Heart left ventricle (tissue), 16 donors: Measurements from ENCODE around the gene CIAO3. TPM values are rescaled to one million over a fixed set of nuclear protein-coding genes. Genes with fewer than 3 reads are reported as not detected.
A peak's percentile ranks its signal among the peaks of the same experiment; 100 is the strongest.

Experiments used
- ATAC-seq, 4 donors: fragments of 200-7000 bp; cut with Tn5 transposase; one replicate each; pipeline ENCODE4 v1.9.1; 2020 to 2022; ENCODE audit warnings: moderate library complexity in 4 of 4, mild to moderate bottlenecking in 3 of 4, moderate number of reproducible peaks in 1 of 4
- DNase-seq, 5 donors: peaks; one replicate each; pipeline ENCODE4 v3.0.0-alpha.2; 2020
- H3K27ac ChIP-seq, 12 donors: fragments of 200-600 bp; sonication (generic) in 4 of 12; one replicate each; pipeline versions ENCODE4 v1.5.0 to v1.8.0; 2016 to 2022; ENCODE audit warnings: mild to moderate bottlenecking in 2 of 12
- H3K27me3 ChIP-seq, 9 donors: fragments of 200-600 bp; sonication (generic) in 2 of 9; one replicate each; pipeline versions ENCODE4 v1.5.1 to v1.8.0; 2016 to 2022; ENCODE audit warnings: mild to moderate bottlenecking in 3 of 9
- H3K36me3 ChIP-seq, 9 donors: fragments of 200-600 bp; sonication (generic) in 2 of 9; one replicate each; pipeline versions ENCODE4 v1.5.0 to v1.8.0; 2018 to 2022; ENCODE audit warnings: mild to moderate bottlenecking in 2 of 9
- H3K4me1 ChIP-seq, 12 donors: fragments of 200-600 bp; sonication (generic) in 4 of 12; one replicate each; pipeline versions ENCODE4 v1.5.0 to v1.8.0; 2016 to 2022; ENCODE audit warnings: mild to moderate bottlenecking in 3 of 12
- H3K4me3 ChIP-seq, 12 donors: fragments of 200-600 bp; sonication (generic) in 4 of 12; one replicate each; pipeline versions ENCODE4 v1.5.0 to v1.8.0; 2017 to 2022; ENCODE audit warnings: mild to moderate bottlenecking in 9 of 12, moderate library complexity in 4 of 12
- H3K9me3 ChIP-seq, 12 donors: fragments of 200-600 bp; sonication (generic) in 4 of 12; one replicate each; pipeline versions ENCODE4 v1.5.0 to v1.8.0; 2016 to 2022; ENCODE audit warnings: mild to moderate bottlenecking in 1 of 12
- POLR2A ChIP-seq, 2 donors: fragments of 450-650 bp; IDR thresholded peaks; one replicate each; pipeline ENCODE4 v1.6.1; 2017; ENCODE audit warnings: antibody characterized with exemption in 2 of 2, mild to moderate bottlenecking in 2 of 2, moderate library complexity in 2 of 2
- WGBS, 4 donors: extraction: QIAGEN DNeasy Blood & Tissue Kit in 2 of 4; methylation state at CpG; one replicate each; pipeline versions ENCODE4 v1.1.5 to v1.1.7; 2013 to 2018; 5-methylcytosine and 5-hydroxymethylcytosine counted together
- intact Hi-C, 10 donors: fragments of 100-400 bp; cut with DNase I; formaldehyde crosslinking; loops; one replicate each; pipeline versions ENCODE4 v1.11.1 to v1.14.2; 2022
- long read RNA-seq, 3 donors: library from polyadenylated mRNA; unstranded; transcript quantifications; one replicate each; pipeline ENCODE4 v2.0.0, GENCODE V29; 2020 to 2021
- polyA plus RNA-seq, 2 donors: library from polyadenylated mRNA; stranded (reverse); fragments of 200-250 nt; gene quantifications; one replicate each; pipeline ENCODE4 v1.2.3, GENCODE V29; 2013
- total RNA-seq, 9 donors: library from RNA; depleted of rRNA in 2 of 9; stranded (reverse); fragments of >200 nt in 2 of 9; fragmentation: NEBNext Ultra II Directional in 3 of 9; extraction: Animal tissue kit (Norgen Biotek cat#: 25700) in 3 of 9; gene quantifications; one replicate each; pipeline versions ENCODE4 v1.1.0 to v1.2.4, GENCODE V29; 2016 to 2023
- TF ChIP-seq, protein P1 (sequence below), 12 donors: fragments of 200-600 bp; sonication (generic) in 4 of 12; IDR thresholded peaks; one replicate each; pipeline versions ENCODE4 v1.5.0 to v1.8.0; 2018 to 2022; ENCODE audit warnings: antibody characterized with exemption in 12 of 12, mild to moderate bottlenecking in 5 of 12
- donor health status: ischemic (EF 13 %, LVEDD 7.1; RV severe dilation, severe dysfunction).
- donor health status: healthy with polysubstance abuse.
- donor health status: DM: no; HTN: yes; CAD: no.
- donor health status: DM: no; HTN: no; CAD: no.
- donor health status: ischemic (EF 25% LVEDD 6.9; RV normal size, moderate dysfunction).
- donor health status: ischemic (EF 25% LVEDD 5.7; RV mildly dilated, moderate dysfunction).
- donor health status: healthy.
- donor health status: DM: yes; HTN: yes; CAD: no.
- donor health status: ischemic (EF 35%, LVEDD 5.7; RV mildly dilated, moderate dysfunction).
- donor health status: nonischemic (EF 11% LVEDD 7.7; RV severe dilation, severe dysfunction).
- donor health status: DM: yes; HTN: yes; CAD: no.
- donor health status: PGD.
- donor health status: ischemic (EF 29% LVEDD 5.4; RV normal size, mild dysfunction).
- donor health status: nonischemic (EF 23%, LVEDD 6.1; RV moderate dilation, normal function).

Gene CIAO3
- total RNA-seq (10 to 100 TPM; 21.4 to 33.1 (median 26.8) TPM), polyA plus RNA-seq (10 to 100 TPM; 36.0 to 41.5 TPM)
- long read RNA-seq, donor 1, transcript CIAO3-201 (11 exons, 2,112 nt), result major isoform, 30 of 46 reads
- long read RNA-seq, donor 1, partial matches to known transcripts, result 10 of 46 reads
- long read RNA-seq, donor 1, other reads (novel, unspliced or antisense), result 2 of 46 reads
- long read RNA-seq, donor 2, transcript CIAO3-201 (11 exons, 2,112 nt), result major isoform, 146 of 192 reads
- long read RNA-seq, donor 2, partial matches to known transcripts, result 25 of 192 reads
- long read RNA-seq, donor 2, other reads (novel, unspliced or antisense), result 15 of 192 reads
- long read RNA-seq, donor 3, transcript CIAO3-201 (11 exons, 2,112 nt), result major isoform, 41 of 61 reads
- long read RNA-seq, donor 3, partial matches to known transcripts, result 7 of 61 reads
- long read RNA-seq, donor 3, other reads (novel, unspliced or antisense), result 5 of 61 reads

DNA sequence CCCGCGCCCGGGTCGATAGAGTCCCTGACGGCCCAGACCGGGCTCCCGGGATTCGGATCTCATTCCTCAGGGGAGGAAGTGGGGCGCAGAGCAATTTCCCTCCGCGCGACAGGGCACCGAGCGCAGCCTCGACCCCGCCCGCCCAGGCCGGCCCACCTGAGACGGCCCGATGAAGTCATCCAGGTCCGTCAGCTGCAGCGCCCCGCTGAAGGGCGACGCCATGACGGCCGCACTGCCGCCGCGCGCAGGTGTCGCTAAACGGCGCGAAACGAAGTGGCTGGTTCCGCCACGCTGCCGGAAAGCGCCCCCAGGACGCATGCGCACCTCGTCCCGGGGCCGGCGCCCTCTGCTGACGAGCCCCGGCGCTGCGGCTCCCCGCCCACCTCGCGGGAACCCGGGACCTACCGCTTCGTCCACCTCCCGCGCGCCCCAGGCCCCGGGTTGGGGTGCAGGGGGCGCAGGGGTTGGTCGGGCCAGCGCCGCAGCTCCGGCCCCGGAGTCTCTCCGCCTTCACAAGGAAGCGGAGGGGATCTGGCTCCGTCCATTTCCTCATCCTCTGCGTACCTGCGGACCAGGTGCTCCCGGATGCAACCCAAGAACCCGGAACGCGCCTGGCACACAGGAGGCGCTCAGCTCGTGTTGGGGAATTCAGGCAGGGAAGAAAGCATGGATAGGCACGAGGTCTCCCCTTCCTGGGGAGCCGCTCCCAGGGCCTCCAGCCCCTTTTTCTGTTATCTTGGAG lies at the start of gene CIAO3:
Gene CIAO3, minus strand, starts transcription at position 234 of the 742 bp plus-strand sequence. Its CDS starts 12 bp downstream, at position 222.
- H3K27ac ChIP-seq, result peak within 1 kb of the TSS in 10 of 12 donors; percentile 74 to 90 (median 80)
- peak; percentile 61 to 95 (median 94) for ATAC-seq
- intact Hi-C loops, result loop anchor here in 4 of 10 donors (1.0 to 2.0 kb wide), 3 partner anchors 27 to 30 kb away; no protein-coding TSS in a partner anchor

DNA sequence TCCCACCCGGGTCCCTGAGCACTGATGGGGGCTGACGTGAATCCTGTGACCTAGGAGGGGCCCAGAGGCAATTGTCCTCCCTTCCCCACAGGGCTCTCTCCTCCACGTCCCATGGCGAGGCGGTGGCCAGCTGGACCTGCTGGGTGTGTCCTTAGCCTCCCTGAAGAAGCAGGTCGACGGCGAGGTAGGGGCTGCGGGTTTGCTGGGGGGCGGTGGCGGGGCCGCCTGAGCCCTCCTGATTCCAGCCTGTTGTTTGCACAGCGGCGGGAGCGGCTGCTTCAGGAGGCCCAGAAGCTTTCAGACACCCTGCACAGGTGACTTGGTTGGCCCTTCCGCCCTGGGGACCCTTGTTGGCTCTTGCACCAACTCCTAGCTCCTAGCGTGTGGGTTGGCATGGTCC lies 49.3 kb upstream of the CIAO3 start:
- 91 to 96% (median 94%) methylated on average over 9 to 17 of the region's 17 CpGs for WGBS, 4 donors
- Histone ChIP-seq H3K4me3 (no peak overlapping the region), H3K9me3 (no peaks in the 10 kb centered on the region), H3K27ac (no peak overlapping the region), H3K36me3 (peaks cover 0 to 11% (median 0%) of the 10 kb centered on the region in 9 donors), H3K4me1 (peaks cover 0 to 29% (median 16%) of the 10 kb centered on the region in 12 donors), H3K27me3 (no peaks in the 10 kb centered on the region)
- intact Hi-C loops, result no loop called here
- DNase-seq (no peak), ATAC-seq (no peak)
- TF ChIP-seq POLR2A (IDR thresholded peaks at IDR 0.05), result no peak
- TF ChIP-seq, protein P1, sequence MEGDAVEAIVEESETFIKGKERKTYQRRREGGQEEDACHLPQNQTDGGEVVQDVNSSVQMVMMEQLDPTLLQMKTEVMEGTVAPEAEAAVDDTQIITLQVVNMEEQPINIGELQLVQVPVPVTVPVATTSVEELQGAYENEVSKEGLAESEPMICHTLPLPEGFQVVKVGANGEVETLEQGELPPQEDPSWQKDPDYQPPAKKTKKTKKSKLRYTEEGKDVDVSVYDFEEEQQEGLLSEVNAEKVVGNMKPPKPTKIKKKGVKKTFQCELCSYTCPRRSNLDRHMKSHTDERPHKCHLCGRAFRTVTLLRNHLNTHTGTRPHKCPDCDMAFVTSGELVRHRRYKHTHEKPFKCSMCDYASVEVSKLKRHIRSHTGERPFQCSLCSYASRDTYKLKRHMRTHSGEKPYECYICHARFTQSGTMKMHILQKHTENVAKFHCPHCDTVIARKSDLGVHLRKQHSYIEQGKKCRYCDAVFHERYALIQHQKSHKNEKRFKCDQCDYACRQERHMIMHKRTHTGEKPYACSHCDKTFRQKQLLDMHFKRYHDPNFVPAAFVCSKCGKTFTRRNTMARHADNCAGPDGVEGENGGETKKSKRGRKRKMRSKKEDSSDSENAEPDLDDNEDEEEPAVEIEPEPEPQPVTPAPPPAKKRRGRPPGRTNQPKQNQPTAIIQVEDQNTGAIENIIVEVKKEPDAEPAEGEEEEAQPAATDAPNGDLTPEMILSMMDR (IDR thresholded peaks at IDR 0.05), result no peak

More for the DNA sequence above, at the start of gene CIAO3:
- peak; percentile 89 to 96 (median 92) for DNase-seq
- 0 to 2% (median 1%) methylated on average over 28 to 79 of the region's 79 CpGs for WGBS, 4 donors
- H3K9me3 ChIP-seq, result no peaks in the 10 kb centered on the region
- TF ChIP-seq, protein P1 (IDR thresholded peaks at IDR 0.05), result peak; percentile 90 to 100 (median 95)
- TF ChIP-seq POLR2A (IDR thresholded peaks at IDR 0.05), result peak; percentile 10 to 75
- peaks cover 0 to 27% (median 0%) of the 10 kb centered on the region in 9 donors for H3K27me3 ChIP-seq
- H3K36me3 ChIP-seq, result peaks cover 0 to 31% (median 22%) of the 10 kb centered on the region in 9 donors
- peak within 1 kb of the TSS; percentile 76 to 100 (median 97) for H3K4me3 ChIP-seq
- peaks cover 4 to 18% (median 12%) of the 10 kb centered on the region in 12 donors for H3K4me1 ChIP-seq

DNA sequence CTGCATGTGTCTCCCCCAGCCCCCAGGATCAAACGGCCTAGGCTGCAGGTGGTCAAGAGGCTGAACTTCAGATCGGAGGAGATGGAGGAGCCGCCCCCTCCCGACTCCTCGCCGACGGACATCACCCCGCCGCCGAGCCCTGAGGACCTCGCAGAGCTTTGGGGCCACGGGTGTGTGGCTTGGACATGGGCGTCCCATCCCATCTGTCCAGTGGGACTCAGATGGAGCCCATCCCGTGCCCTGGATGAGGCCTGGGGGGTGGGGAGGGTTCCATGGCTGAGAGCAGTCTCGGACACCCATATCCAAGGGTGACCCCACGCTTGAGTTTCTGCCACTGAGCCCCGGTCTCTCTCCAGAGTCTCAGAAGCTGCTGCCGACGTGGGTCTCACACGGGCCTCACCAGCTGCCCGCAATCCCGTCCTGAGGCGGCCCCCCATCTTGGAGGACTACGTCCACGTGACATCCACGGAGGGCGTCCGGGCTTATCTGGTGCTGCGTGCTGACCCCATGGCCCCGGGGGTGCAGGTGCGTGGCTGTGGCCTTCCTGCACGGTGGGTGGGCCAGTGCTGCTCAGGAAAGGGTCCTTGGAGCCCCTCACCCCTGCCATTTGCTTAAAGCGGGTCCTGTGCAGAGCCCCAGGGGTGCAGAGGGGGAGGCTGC lies 48.5 kb upstream of the CIAO3 start:
- Histone ChIP-seq H3K27me3 (no peaks in the 10 kb centered on the region), H3K4me1 (peaks cover 0 to 29% (median 16%) of the 10 kb centered on the region in 12 donors), H3K27ac (no peak overlapping the region), H3K36me3 (peaks cover 0 to 11% (median 0%) of the 10 kb centered on the region in 9 donors), H3K4me3 (peak overlapping the region; percentile 58 to 96 (median 84)), H3K9me3 (no peaks in the 10 kb centered on the region)
- DNase-seq (no peak), ATAC-seq (no peak)
- 64 to 77% (median 72%) methylated on average over 19 to 33 of the region's 33 CpGs for WGBS, 4 donors
- intact Hi-C loops, result no loop called here
- TF ChIP-seq POLR2A (IDR thresholded peaks at IDR 0.05), result no peak
- TF ChIP-seq, protein P1 (IDR thresholded peaks at IDR 0.05), result no peak
